ENCODE measurements around the gene GALNT16.
"Not testable (repeated sequence)": the region's sequence is repeated elsewhere in the genome, so short reads cannot be mapped to it uniquely, and the experiment has no call there.

Gene GALNT16

GRCh38 chr14:69285661-69286255 lies 25.8 kb downstream of the GALNT16 start:
- DNase-seq (ENCODE audit: low read depth), result no peak

GRCh38 chr14:69287098-69288010 lies 27.4 kb downstream of the GALNT16 start:
- DNase-seq (ENCODE audit: low read depth), result no peak

- DNase-seq (ENCODE audit: low read depth), result no peak
These were observed 28.2 kb downstream of the GALNT16 start for GRCh38 chr14:69288011-69288771.

- DNase-seq (ENCODE audit: low read depth), result no peak
These were observed 29.2 kb downstream of the GALNT16 start for GRCh38 chr14:69288956-69289705.

GRCh38 chr14:69289811-69290520 lies 30.0 kb downstream of the GALNT16 start:
- no peak for DNase-seq (ENCODE audit: low read depth)

- not testable (repeated sequence) for DNase-seq (ENCODE audit: low read depth)
These were observed 30.9 kb downstream of the GALNT16 start for GRCh38 chr14:69290881-69291280.

GRCh38 chr14:69291396-69291795 lies 31.4 kb downstream of the GALNT16 start:
- no peak for DNase-seq (ENCODE audit: low read depth)

- DNase-seq (ENCODE audit: low read depth), result no peak
These were observed 32.1 kb downstream of the GALNT16 start for GRCh38 chr14:69291891-69292561.

GRCh38 chr14:69298131-69299071 lies 38.4 kb downstream of the GALNT16 start:
- DNase-seq (ENCODE audit: low read depth), result no peak

- no peak for DNase-seq (ENCODE audit: low read depth)
These were observed 39.5 kb downstream of the GALNT16 start for GRCh38 chr14:69299286-69300035.

- DNase-seq (ENCODE audit: low read depth), result no peak
These were observed 40.8 kb downstream of the GALNT16 start for GRCh38 chr14:69300601-69301221.

GRCh38 chr14:69303086-69303485 lies 43.1 kb downstream of the GALNT16 start:
- no peak for DNase-seq (ENCODE audit: low read depth)

GRCh38 chr14:69312608-69313007 lies 52.6 kb downstream of the GALNT16 start:
- DNase-seq (ENCODE audit: low read depth), result no peak

GRCh38 chr14:69313176-69313575 lies 53.2 kb downstream of the GALNT16 start:
- DNase-seq (ENCODE audit: low read depth), result no peak

GRCh38 chr14:69314327-69314726 lies 54.4 kb downstream of the GALNT16 start:
- DNase-seq (ENCODE audit: low read depth), result no peak

- no peak for DNase-seq (ENCODE audit: low read depth)
These were observed 55.3 kb downstream of the GALNT16 start for GRCh38 chr14:69315301-69315700.

GRCh38 chr14:69316449-69317101 lies 56.6 kb downstream of the GALNT16 start:
- DNase-seq (ENCODE audit: low read depth), result no peak

All from stimulated activated CD4-positive, alpha-beta T cell treated with anti-CD3 and anti-CD28 coated beads, Interleukin-2, amount 100 ng/mL, for 4 hours (primary cell).